GM12891 (cell line): Measurements from ENCODE around the gene FAM187B.

Experiments
- POLR2A ChIP-seq: IDR thresholded peaks from 2 replicates; pipeline ENCODE4 v1.6.1; 2011; ENCODE audit warnings: low read depth, low read length, control low read depth
- POLR2AphosphoS5 ChIP-seq: IDR thresholded peaks from 2 replicates; pipeline ENCODE4 v1.6.1; 2011; ENCODE audit warnings: low read depth, low read length, control low read depth
- SPI1 ChIP-seq: IDR thresholded peaks from 2 replicates; pipeline ENCODE4 v1.6.1; 2011; ENCODE audit warnings: low read depth, low read length, control low read depth
- TAF1 ChIP-seq: IDR thresholded peaks from 2 replicates; pipeline ENCODE4 v1.6.1; 2011; ENCODE audit warnings: low read depth, low read length, control low read depth

- TF ChIP-seq POLR2A: no peak
- TF ChIP-seq POLR2AphosphoS5: no peak
- no peak for TF ChIP-seq SPI1
- TF ChIP-seq TAF1: no peak
Observed at GRCh38 chr19:35266520-35267352, 38.2 kb upstream of the FAM187B start.
